ENCODE data around the gene UVSSA.

GRCh38 chr4:1317177-1318045 lies 29.6 kb upstream of the UVSSA start:
- TF ChIP-seq CTCF (IDR thresholded peaks at IDR 0.05; ENCODE audit: low read length) (no peak), EZH2 (optimal IDR thresholded peaks at IDR 0.05; ENCODE audit: low read depth, low read length) (no peak), EZH2phosphoT487 (IDR thresholded peaks at IDR 0.05; ENCODE audit: low read length) (no peak)

Measured in MM.1S (cell line).